ENCODE data around the gene LCE5A.

Gene LCE5A

GRCh38 chr1:152520561-152521090 is 10.0 kb downstream of the LCE5A start:
- Histone ChIP-seq H3K9ac (ENCODE audit: low read depth, low read length) (no peak overlapping the region), H3K4me2 (ENCODE audit: insufficient read depth, low read length) (no peak overlapping the region), H3K27me3 (ENCODE audit: insufficient read depth, low read length, poor library complexity) (peaks cover 26% of the 10 kb centered on the region), H3K79me2 (ENCODE audit: insufficient read depth, low read length) (no peaks in the 10 kb centered on the region), H2AFZ (ENCODE audit: low read depth, low read length) (no peak overlapping the region), H3K4me3 (ENCODE audit: low read depth in 1 of 2, low read length in 2 of 2) (no peak overlapping the region), H3K36me3 (ENCODE audit: insufficient read depth, low read length) (no peaks in the 10 kb centered on the region), H3K9me3 (ENCODE audit: insufficient read depth, low read length, severe bottlenecking) (no peaks in the 10 kb centered on the region), H3K27ac (ENCODE audit: low read length) (no peak overlapping the region), H4K20me1 (ENCODE audit: insufficient read depth, low read length) (no peaks in the 10 kb centered on the region), H3K4me1 (ENCODE audit: insufficient read depth, low read length) (no peaks in the 10 kb centered on the region)
- DNase-seq (no peak), ATAC-seq (ENCODE audit: insufficient read depth, low read depth) (no peak)
- TF ChIP-seq, protein P1, sequence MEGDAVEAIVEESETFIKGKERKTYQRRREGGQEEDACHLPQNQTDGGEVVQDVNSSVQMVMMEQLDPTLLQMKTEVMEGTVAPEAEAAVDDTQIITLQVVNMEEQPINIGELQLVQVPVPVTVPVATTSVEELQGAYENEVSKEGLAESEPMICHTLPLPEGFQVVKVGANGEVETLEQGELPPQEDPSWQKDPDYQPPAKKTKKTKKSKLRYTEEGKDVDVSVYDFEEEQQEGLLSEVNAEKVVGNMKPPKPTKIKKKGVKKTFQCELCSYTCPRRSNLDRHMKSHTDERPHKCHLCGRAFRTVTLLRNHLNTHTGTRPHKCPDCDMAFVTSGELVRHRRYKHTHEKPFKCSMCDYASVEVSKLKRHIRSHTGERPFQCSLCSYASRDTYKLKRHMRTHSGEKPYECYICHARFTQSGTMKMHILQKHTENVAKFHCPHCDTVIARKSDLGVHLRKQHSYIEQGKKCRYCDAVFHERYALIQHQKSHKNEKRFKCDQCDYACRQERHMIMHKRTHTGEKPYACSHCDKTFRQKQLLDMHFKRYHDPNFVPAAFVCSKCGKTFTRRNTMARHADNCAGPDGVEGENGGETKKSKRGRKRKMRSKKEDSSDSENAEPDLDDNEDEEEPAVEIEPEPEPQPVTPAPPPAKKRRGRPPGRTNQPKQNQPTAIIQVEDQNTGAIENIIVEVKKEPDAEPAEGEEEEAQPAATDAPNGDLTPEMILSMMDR (IDR thresholded peaks at IDR 0.05; ENCODE audit: borderline replicate concordance, extremely low read depth, low read length, poor library complexity, severe bottlenecking), result no peak

GRCh38 chr1:152525080-152525641 is 14.6 kb downstream of the LCE5A start:
- H3K4me2 ChIP-seq (ENCODE audit: insufficient read depth, low read length), result no peak overlapping the region
- no peaks in the 10 kb centered on the region for H3K36me3 ChIP-seq (ENCODE audit: insufficient read depth, low read length)
- no peaks in the 10 kb centered on the region for H3K4me1 ChIP-seq (ENCODE audit: insufficient read depth, low read length)
- no peak for TF ChIP-seq EZH2 (IDR thresholded peaks at IDR 0.05; ENCODE audit: borderline replicate concordance, low read depth, low read length, severe bottlenecking)
- TF ChIP-seq, protein P1 (IDR thresholded peaks at IDR 0.05; ENCODE audit: borderline replicate concordance, extremely low read depth, low read length, poor library complexity, severe bottlenecking), result no peak
- H2AFZ ChIP-seq (ENCODE audit: low read depth, low read length), result no peak overlapping the region
- H3K4me3 ChIP-seq (ENCODE audit: low read depth in 1 of 2, low read length in 2 of 2), result no peak overlapping the region
- H4K20me1 ChIP-seq (ENCODE audit: insufficient read depth, low read length), result no peaks in the 10 kb centered on the region
- H3K79me2 ChIP-seq (ENCODE audit: insufficient read depth, low read length), result no peaks in the 10 kb centered on the region
- H3K27me3 ChIP-seq (ENCODE audit: insufficient read depth, low read length, poor library complexity), result peaks cover 11% of the 10 kb centered on the region
- H3K9me3 ChIP-seq (ENCODE audit: insufficient read depth, low read length, severe bottlenecking), result no peaks in the 10 kb centered on the region
- no peak overlapping the region for H3K9ac ChIP-seq (ENCODE audit: low read depth, low read length)
- no peak for DNase-seq
- H3K27ac ChIP-seq (ENCODE audit: low read length), result no peak overlapping the region
- ATAC-seq (ENCODE audit: insufficient read depth, low read depth), result no peak

DNA sequence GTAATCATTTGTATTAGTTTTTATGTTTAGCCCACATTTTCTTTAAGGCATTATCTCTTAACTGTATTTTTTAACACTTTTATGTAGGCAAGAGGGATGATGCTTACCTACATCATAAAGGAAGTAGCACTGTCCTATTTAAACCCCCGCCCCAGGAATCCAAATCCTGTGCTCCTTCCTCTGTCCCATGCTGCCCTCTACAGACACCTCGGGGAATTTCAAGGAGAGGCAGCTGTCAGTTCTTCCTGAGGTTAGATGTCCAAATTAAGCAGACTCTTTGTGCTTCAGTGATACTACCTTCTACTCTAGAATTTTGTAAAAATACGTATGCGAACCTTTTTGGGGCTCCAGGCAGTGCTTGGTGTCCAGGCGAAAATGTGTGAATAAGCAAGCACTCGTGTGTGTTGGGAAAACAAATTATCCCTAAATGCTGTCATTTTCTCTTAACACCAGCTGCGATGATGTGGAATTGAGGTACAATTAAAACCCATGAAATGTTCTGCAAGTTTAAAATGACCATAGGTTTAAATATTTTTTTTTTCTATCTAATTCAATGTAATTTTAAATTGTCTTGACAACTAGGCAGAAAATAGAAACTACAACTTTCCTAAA is 22.8 kb downstream of the LCE5A start:
- Histone ChIP-seq H4K20me1 (ENCODE audit: insufficient read depth, low read length) (no peaks in the 10 kb centered on the region), H3K36me3 (ENCODE audit: insufficient read depth, low read length) (no peaks in the 10 kb centered on the region)
- ATAC-seq (ENCODE audit: insufficient read depth, low read depth), result no peak

More for the DNA sequence above, 22.8 kb downstream of the LCE5A start:
- Histone ChIP-seq H3K4me3 (ENCODE audit: low read depth in 1 of 2, low read length in 2 of 2) (no peak overlapping the region), H2AFZ (ENCODE audit: low read depth, low read length) (no peak overlapping the region), H3K27me3 (ENCODE audit: insufficient read depth, low read length, poor library complexity) (no peaks in the 10 kb centered on the region), H3K9ac (ENCODE audit: low read depth, low read length) (no peak overlapping the region), H3K79me2 (ENCODE audit: insufficient read depth, low read length) (no peaks in the 10 kb centered on the region), H3K9me3 (ENCODE audit: insufficient read depth, low read length, severe bottlenecking) (no peaks in the 10 kb centered on the region), H3K4me2 (ENCODE audit: insufficient read depth, low read length) (no peak overlapping the region), H3K27ac (ENCODE audit: low read length) (no peak overlapping the region), H3K4me1 (ENCODE audit: insufficient read depth, low read length) (no peaks in the 10 kb centered on the region)
- DNase-seq, result peak; percentile 46
- TF ChIP-seq, protein P1 (IDR thresholded peaks at IDR 0.05; ENCODE audit: borderline replicate concordance, extremely low read depth, low read length, poor library complexity, severe bottlenecking), result peak; percentile 79
- no peak for TF ChIP-seq EZH2 (IDR thresholded peaks at IDR 0.05; ENCODE audit: borderline replicate concordance, low read depth, low read length, severe bottlenecking)
